Measurements from ENCODE around the gene KLF12. TPM values are rescaled to one million over a fixed set of nuclear protein-coding genes. Genes with fewer than 3 reads are reported as not detected.

Gene KLF12
- total and polyA plus RNA-seq, 12 donors = 2.1 to 23.9 (median 19.3) TPM

GRCh38 chr13:74154981-74155380, 20.8 kb upstream of the KLF12 start:
- Histone ChIP-seq H3K9me3 (no peaks in the 10 kb centered on the region), H3K4me3 (no peak overlapping the region), H3K27me3 (no peaks in the 10 kb centered on the region), H3K27ac (no peak overlapping the region), H3K36me3 (no peaks in the 10 kb centered on the region), H3K4me1 (peaks cover 0 to 6% (median 0%) of the 10 kb centered on the region in 9 donors)
- TF ChIP-seq CTCF (IDR thresholded peaks at IDR 0.05) = no peak
- ATAC-seq (no peak), DNase-seq (no peak)
- intact Hi-C loops (cut with DNase I) = no loop called here
- 93 to 95% methylated on average over 3 of the region's 3 CpGs for WGBS, 2 donors

GRCh38 chr13:74153316-74153715, 19.1 kb upstream of the KLF12 start:
- intact Hi-C loops (cut with DNase I) = no loop called here
- DNase-seq (no peak), ATAC-seq (no peak)
- WGBS, 2 donors = 36 to 69% methylated on average over 2 of the region's 2 CpGs
- Histone ChIP-seq H3K4me3 (no peak overlapping the region), H3K4me1 (peaks cover 0 to 6% (median 0%) of the 10 kb centered on the region in 9 donors), H3K9me3 (no peaks in the 10 kb centered on the region), H3K27ac (no peak overlapping the region), H3K36me3 (no peaks in the 10 kb centered on the region), H3K27me3 (no peaks in the 10 kb centered on the region)
- TF ChIP-seq CTCF (IDR thresholded peaks at IDR 0.05) = no peak

GRCh38 chr13:74151859-74152258, 17.7 kb upstream of the KLF12 start:
- Histone ChIP-seq H3K4me3 (no peak overlapping the region), H3K27me3 (no peaks in the 10 kb centered on the region), H3K9me3 (no peaks in the 10 kb centered on the region), H3K4me1 (peaks cover 0 to 6% (median 0%) of the 10 kb centered on the region in 9 donors), H3K27ac (no peak overlapping the region), H3K36me3 (no peaks in the 10 kb centered on the region)
- TF ChIP-seq CTCF (IDR thresholded peaks at IDR 0.05) = no peak
- DNase-seq = no peak
- intact Hi-C loops (cut with DNase I) = no loop called here
- peak in 4 of 8 donors; percentile 46 to 82 (median 52) for ATAC-seq
- WGBS, 2 donors = 39 to 40% methylated on average over 3 of the region's 3 CpGs

GRCh38 chr13:74148352-74148751, 14.1 kb upstream of the KLF12 start:
- 74 to 80% methylated on average over 1 of the region's 1 CpG for WGBS, 2 donors
- no peak overlapping the region for H3K4me3 ChIP-seq
- no peak for ATAC-seq

More at GRCh38 chr13:74148352-74148751, 14.1 kb upstream of the KLF12 start:
- Histone ChIP-seq H3K9me3 (no peaks in the 10 kb centered on the region), H3K36me3 (no peaks in the 10 kb centered on the region), H3K27ac (no peak overlapping the region), H3K4me1 (peaks cover 0 to 15% (median 9%) of the 10 kb centered on the region in 9 donors), H3K27me3 (no peaks in the 10 kb centered on the region)
- intact Hi-C loops (cut with DNase I) = loop anchor here in 1 of 10 donors (5.0 to 10.0 kb wide), 2 partner anchors 136 to 154 kb away; no protein-coding TSS in a partner anchor
- DNase-seq = no peak
- no peak for TF ChIP-seq CTCF (IDR thresholded peaks at IDR 0.05)
